HG03103 (cell line): Measurements from ENCODE around the gene MYH6.
"Not testable (repeated sequence)": the region's sequence is repeated elsewhere in the genome, so short reads cannot be mapped to it uniquely, and the experiment has no call there.

Experiments
- ATAC-seq: cut with Tn5 transposase; IDR thresholded peaks from one replicate; pipeline ENCODE4 v1.9.1; 2021; ENCODE audit warnings: low read depth; ENCODE audit not compliant: unreplicated experiment

Gene MYH6

GRCh38 chr14:23399591-23399990, 8.5 kb downstream of the MYH6 start:
- ATAC-seq: no peak

GRCh38 chr14:23399136-23399535, 8.9 kb downstream of the MYH6 start:
- ATAC-seq: no peak

GRCh38 chr14:23398348-23398747, 9.7 kb downstream of the MYH6 start:
- no peak for ATAC-seq

GRCh38 chr14:23396781-23397407, 11.2 kb downstream of the MYH6 start:
- ATAC-seq: no peak

GRCh38 chr14:23396126-23396525, 11.9 kb downstream of the MYH6 start:
- ATAC-seq: no peak

- no peak for ATAC-seq
Observed at GRCh38 chr14:23392613-23393012, 15.5 kb downstream of the MYH6 start.

GRCh38 chr14:23389871-23390270, 18.2 kb downstream of the MYH6 start:
- not testable (repeated sequence) for ATAC-seq

GRCh38 chr14:23389396-23389795, 18.7 kb downstream of the MYH6 start:
- no peak for ATAC-seq

GRCh38 chr14:23388996-23389395, 19.1 kb downstream of the MYH6 start:
- ATAC-seq: no peak

GRCh38 chr14:23387916-23388882, 19.9 kb downstream of the MYH6 start:
- no peak for ATAC-seq

GRCh38 chr14:23386999-23387398, 21.1 kb downstream of the MYH6 start:
- ATAC-seq: no peak

- not testable (repeated sequence) for ATAC-seq
Observed at GRCh38 chr14:23386266-23386657, 21.8 kb downstream of the MYH6 start.

GRCh38 chr14:23385642-23386265, 22.3 kb downstream of the MYH6 start:
- no peak for ATAC-seq

GRCh38 chr14:23385244-23385641, 22.8 kb downstream of the MYH6 start:
- no peak for ATAC-seq

GRCh38 chr14:23384364-23385080, 23.6 kb downstream of the MYH6 start:
- no peak for ATAC-seq

- ATAC-seq: no peak
Observed at GRCh38 chr14:23382731-23383440, 25.2 kb downstream of the MYH6 start.

GRCh38 chr14:23382276-23382675, 25.8 kb downstream of the MYH6 start:
- ATAC-seq: no peak

- no peak for ATAC-seq
Observed at GRCh38 chr14:23381871-23382270, 26.2 kb downstream of the MYH6 start.

- ATAC-seq: no peak
Observed at GRCh38 chr14:23380976-23381375, 27.1 kb downstream of the MYH6 start.
